ENCODE data around the gene ATF4.

GRCh38 chr22:39475902-39476301 is 44.5 kb upstream of the ATF4 start:
- TF ChIP-seq CTCF (IDR thresholded peaks at IDR 0.05) (no peak), POLR2A (IDR thresholded peaks at IDR 0.05) (no peak)

All from lower leg skin (tissue), 3 donors.